Measurements from ENCODE around the gene ZNF501.

The ZNF501 gene

GRCh38 chr3:44761424-44762169, 32.2 kb downstream of the ZNF501 start, which contains the start of the genes KIAA1143 and KIF15 (continued):
- TF ChIP-seq, protein P1, sequence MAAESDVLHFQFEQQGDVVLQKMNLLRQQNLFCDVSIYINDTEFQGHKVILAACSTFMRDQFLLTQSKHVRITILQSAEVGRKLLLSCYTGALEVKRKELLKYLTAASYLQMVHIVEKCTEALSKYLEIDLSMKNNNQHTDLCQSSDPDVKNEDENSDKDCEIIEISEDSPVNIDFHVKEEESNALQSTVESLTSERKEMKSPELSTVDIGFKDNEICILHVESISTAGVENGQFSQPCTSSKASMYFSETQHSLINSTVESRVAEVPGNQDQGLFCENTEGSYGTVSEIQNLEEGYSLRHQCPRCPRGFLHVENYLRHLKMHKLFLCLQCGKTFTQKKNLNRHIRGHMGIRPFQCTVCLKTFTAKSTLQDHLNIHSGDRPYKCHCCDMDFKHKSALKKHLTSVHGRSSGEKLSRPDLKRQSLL (tag by site-specific recombination; IDR thresholded peaks at IDR 0.05), result peak; percentile 81
- no peak for TF ChIP-seq ZNF214 (tag by site-specific recombination; IDR thresholded peaks at IDR 0.05; ENCODE audit: borderline replicate concordance)
- TF ChIP-seq REPIN1 (tag by site-specific recombination; IDR thresholded peaks at IDR 0.05; ENCODE audit: low read depth), result 0 out of 2 replicates have a peak, but pooled peaks have one; percentile 37
- TF ChIP-seq, protein P2, sequence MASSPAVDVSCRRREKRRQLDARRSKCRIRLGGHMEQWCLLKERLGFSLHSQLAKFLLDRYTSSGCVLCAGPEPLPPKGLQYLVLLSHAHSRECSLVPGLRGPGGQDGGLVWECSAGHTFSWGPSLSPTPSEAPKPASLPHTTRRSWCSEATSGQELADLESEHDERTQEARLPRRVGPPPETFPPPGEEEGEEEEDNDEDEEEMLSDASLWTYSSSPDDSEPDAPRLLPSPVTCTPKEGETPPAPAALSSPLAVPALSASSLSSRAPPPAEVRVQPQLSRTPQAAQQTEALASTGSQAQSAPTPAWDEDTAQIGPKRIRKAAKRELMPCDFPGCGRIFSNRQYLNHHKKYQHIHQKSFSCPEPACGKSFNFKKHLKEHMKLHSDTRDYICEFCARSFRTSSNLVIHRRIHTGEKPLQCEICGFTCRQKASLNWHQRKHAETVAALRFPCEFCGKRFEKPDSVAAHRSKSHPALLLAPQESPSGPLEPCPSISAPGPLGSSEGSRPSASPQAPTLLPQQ (tag by site-specific recombination; IDR thresholded peaks at IDR 0.05), result peak; percentile 80
- TF ChIP-seq ZNF645 (tag by site-specific recombination; IDR thresholded peaks at IDR 0.05), result no peak
- peak; percentile 99 for TF ChIP-seq YY1 (tag by site-specific recombination; IDR thresholded peaks at IDR 0.05)
- no peak for TF ChIP-seq HOXC10 (CRISPR knock-in tag; IDR thresholded peaks at IDR 0.05)
- peak; percentile 95 for TF ChIP-seq ZNF24 (tag by site-specific recombination; IDR thresholded peaks at IDR 0.05)
- TF ChIP-seq ZNF354C (tag by site-specific recombination; IDR thresholded peaks at IDR 0.05; ENCODE audit: borderline replicate concordance, low read depth), result no peak
- TF ChIP-seq KLF17 (tag by site-specific recombination; IDR thresholded peaks at IDR 0.05), result 0 out of 2 replicates have a peak, but pooled peaks have one; percentile 68
- TF ChIP-seq INSM2 (tag by site-specific recombination; IDR thresholded peaks at IDR 0.05), result peak; percentile 80
- peak; percentile 71 for TF ChIP-seq ZNF558 (tag by site-specific recombination; IDR thresholded peaks at IDR 0.05)
- peak; percentile 89 for TF ChIP-seq ZXDB (tag by site-specific recombination; IDR thresholded peaks at IDR 0.05)
- TF ChIP-seq ZNF76 (tag by site-specific recombination; IDR thresholded peaks at IDR 0.05; ENCODE audit: borderline replicate concordance, low read depth), result peak; percentile 92
- peak; percentile 89 for TF ChIP-seq ZBTB20 (tag by site-specific recombination; IDR thresholded peaks at IDR 0.05)
- no peak for TF ChIP-seq ZNF654 (tag by site-specific recombination; IDR thresholded peaks at IDR 0.05; ENCODE audit: low read depth)
- peak; percentile 82; the same call in 1 of the 2 replicates for TF ChIP-seq SP7 (tag by site-specific recombination; IDR thresholded peaks at IDR 0.05)
- TF ChIP-seq, protein P3, sequence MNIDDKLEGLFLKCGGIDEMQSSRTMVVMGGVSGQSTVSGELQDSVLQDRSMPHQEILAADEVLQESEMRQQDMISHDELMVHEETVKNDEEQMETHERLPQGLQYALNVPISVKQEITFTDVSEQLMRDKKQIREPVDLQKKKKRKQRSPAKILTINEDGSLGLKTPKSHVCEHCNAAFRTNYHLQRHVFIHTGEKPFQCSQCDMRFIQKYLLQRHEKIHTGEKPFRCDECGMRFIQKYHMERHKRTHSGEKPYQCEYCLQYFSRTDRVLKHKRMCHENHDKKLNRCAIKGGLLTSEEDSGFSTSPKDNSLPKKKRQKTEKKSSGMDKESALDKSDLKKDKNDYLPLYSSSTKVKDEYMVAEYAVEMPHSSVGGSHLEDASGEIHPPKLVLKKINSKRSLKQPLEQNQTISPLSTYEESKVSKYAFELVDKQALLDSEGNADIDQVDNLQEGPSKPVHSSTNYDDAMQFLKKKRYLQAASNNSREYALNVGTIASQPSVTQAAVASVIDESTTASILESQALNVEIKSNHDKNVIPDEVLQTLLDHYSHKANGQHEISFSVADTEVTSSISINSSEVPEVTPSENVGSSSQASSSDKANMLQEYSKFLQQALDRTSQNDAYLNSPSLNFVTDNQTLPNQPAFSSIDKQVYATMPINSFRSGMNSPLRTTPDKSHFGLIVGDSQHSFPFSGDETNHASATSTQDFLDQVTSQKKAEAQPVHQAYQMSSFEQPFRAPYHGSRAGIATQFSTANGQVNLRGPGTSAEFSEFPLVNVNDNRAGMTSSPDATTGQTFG (tag by site-specific recombination; IDR thresholded peaks at IDR 0.05; ENCODE audit: borderline replicate concordance), result no peak
- TF ChIP-seq ZBTB8A (tag by site-specific recombination; IDR thresholded peaks at IDR 0.05), result peak; percentile 71
- TF ChIP-seq ZBTB21 (tag by site-specific recombination; IDR thresholded peaks at IDR 0.05), result peak; percentile 94
- TF ChIP-seq ZNF350 (tag by site-specific recombination; IDR thresholded peaks at IDR 0.05), result no peak
- peak; percentile 15; the same call in 1 of the 2 replicates for TF ChIP-seq MZF1 (tag by site-specific recombination; IDR thresholded peaks at IDR 0.05; ENCODE audit: borderline replicate concordance)
- 0 out of 2 replicates have a peak, but pooled peaks have one; percentile 39 for TF ChIP-seq BCL11B (tag by site-specific recombination; IDR thresholded peaks at IDR 0.05; ENCODE audit: low read depth)
- TF ChIP-seq KLF16 (tag by site-specific recombination; IDR thresholded peaks at IDR 0.05), result peak; percentile 92
- TF ChIP-seq ZNF555 (tag by site-specific recombination; conservative IDR thresholded peaks at IDR 0.05), result no peak
- TF ChIP-seq, protein P4, sequence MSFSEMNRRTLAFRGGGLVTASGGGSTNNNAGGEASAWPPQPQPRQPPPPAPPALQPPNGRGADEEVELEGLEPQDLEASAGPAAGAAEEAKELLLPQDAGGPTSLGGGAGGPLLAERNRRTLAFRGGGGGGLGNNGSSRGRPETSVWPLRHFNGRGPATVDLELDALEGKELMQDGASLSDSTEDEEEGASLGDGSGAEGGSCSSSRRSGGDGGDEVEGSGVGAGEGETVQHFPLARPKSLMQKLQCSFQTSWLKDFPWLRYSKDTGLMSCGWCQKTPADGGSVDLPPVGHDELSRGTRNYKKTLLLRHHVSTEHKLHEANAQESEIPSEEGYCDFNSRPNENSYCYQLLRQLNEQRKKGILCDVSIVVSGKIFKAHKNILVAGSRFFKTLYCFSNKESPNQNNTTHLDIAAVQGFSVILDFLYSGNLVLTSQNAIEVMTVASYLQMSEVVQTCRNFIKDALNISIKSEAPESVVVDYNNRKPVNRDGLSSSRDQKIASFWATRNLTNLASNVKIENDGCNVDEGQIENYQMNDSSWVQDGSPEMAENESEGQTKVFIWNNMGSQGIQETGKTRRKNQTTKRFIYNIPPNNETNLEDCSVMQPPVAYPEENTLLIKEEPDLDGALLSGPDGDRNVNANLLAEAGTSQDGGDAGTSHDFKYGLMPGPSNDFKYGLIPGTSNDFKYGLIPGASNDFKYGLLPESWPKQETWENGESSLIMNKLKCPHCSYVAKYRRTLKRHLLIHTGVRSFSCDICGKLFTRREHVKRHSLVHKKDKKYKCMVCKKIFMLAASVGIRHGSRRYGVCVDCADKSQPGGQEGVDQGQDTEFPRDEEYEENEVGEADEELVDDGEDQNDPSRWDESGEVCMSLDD (tag by site-specific recombination; IDR thresholded peaks at IDR 0.05), result peak; percentile 82
- no peak for TF ChIP-seq ZNF571 (tag by site-specific recombination; IDR thresholded peaks at IDR 0.05)
- no peak for TF ChIP-seq PRDM1 (tag by site-specific recombination; IDR thresholded peaks at IDR 0.05)

Data from HEK293 (cell line).